Measurements from ENCODE around the gene GSE1.

The GSE1 gene

GRCh38 chr16:85638695-85639409, 25.7 kb downstream of the GSE1 start:
- no peak for DNase-seq (ENCODE audit: low spot score)
- TF ChIP-seq CTCF (IDR thresholded peaks at IDR 0.05; ENCODE audit: extremely low read depth, missing control alignments): no peak

GRCh38 chr16:85639529-85640253, 26.6 kb downstream of the GSE1 start:
- TF ChIP-seq CTCF (IDR thresholded peaks at IDR 0.05; ENCODE audit: extremely low read depth, missing control alignments): no peak
- no peak for DNase-seq (ENCODE audit: low spot score)

GRCh38 chr16:85640254-85640558, 27.1 kb downstream of the GSE1 start:
- no peak for TF ChIP-seq CTCF (IDR thresholded peaks at IDR 0.05; ENCODE audit: extremely low read depth, missing control alignments)
- no peak for DNase-seq (ENCODE audit: low spot score)

GRCh38 chr16:85640585-85640984, 27.5 kb downstream of the GSE1 start:
- TF ChIP-seq CTCF (IDR thresholded peaks at IDR 0.05; ENCODE audit: extremely low read depth, missing control alignments): no peak
- DNase-seq (ENCODE audit: low spot score): no peak

GRCh38 chr16:85641305-85641704, 28.2 kb downstream of the GSE1 start:
- TF ChIP-seq CTCF (IDR thresholded peaks at IDR 0.05; ENCODE audit: extremely low read depth, missing control alignments): no peak
- DNase-seq (ENCODE audit: low spot score): no peak

GRCh38 chr16:85641776-85642176, 28.7 kb downstream of the GSE1 start:
- TF ChIP-seq CTCF (IDR thresholded peaks at IDR 0.05; ENCODE audit: extremely low read depth, missing control alignments): no peak
- no peak for DNase-seq (ENCODE audit: low spot score)

- no peak for TF ChIP-seq CTCF (IDR thresholded peaks at IDR 0.05; ENCODE audit: extremely low read depth, missing control alignments)
- no peak for DNase-seq (ENCODE audit: low spot score)
These were observed 29.7 kb downstream of the GSE1 start for GRCh38 chr16:85642762-85643358.
